ENCODE results near the gene IFIT1.
"Not testable (repeated sequence)": the region's sequence is repeated elsewhere in the genome, so short reads cannot be mapped to it uniquely, and the experiment has no call there.

The IFIT1 gene

DNA sequence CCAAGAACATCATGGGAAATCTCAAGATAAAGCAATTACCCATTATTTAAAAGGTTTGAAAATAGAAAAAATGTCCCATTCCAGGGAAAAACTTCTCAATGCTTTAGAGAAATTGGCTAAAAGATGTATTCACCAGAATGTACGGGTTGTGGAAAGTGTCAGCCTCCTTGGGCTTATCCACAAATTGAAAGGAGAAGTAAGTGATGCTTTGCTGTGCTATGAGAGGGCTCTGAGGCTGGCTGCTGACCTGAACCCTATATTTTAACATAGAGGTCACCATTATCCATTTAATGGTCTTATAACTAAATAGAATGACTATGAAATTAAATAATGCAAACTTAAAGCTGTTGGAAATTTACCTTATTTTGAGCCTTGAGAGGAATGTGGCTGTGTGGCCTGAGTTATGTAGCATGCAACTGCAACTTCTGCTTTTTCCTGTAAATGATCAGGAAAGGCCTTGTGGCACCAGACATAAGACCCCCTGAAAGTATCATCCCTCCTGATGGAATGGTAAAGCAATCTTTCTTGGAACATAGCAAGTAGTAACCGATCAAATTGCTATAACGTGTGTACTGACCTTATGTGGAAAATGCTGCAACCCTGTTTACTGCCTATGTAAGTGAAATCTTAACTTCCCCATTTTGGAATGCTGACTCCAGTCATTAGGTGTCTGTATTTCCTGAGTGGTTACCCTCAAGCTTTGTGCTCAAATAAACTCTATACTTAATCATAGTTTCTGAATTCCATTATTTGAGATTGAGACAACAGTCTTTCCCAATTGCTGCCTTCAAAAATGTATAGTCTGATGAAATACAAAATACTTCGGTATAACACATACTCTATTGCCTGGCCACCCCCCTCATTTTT lies 7.7 kb upstream of the IFIT1 start:
- no peak for DNase-seq (ENCODE audit: extremely low spot score)
- CTCF ChIA-PET, result interaction anchor here (1.2 to 1.9 kb wide), 5 partner anchors 8 to 167 kb away, joined by 3 to 17 read pairs (median 3); partner anchors contain the start of gene IFIT1
- POLR2A ChIA-PET, result no interaction called here
- TF ChIP-seq, protein P1, sequence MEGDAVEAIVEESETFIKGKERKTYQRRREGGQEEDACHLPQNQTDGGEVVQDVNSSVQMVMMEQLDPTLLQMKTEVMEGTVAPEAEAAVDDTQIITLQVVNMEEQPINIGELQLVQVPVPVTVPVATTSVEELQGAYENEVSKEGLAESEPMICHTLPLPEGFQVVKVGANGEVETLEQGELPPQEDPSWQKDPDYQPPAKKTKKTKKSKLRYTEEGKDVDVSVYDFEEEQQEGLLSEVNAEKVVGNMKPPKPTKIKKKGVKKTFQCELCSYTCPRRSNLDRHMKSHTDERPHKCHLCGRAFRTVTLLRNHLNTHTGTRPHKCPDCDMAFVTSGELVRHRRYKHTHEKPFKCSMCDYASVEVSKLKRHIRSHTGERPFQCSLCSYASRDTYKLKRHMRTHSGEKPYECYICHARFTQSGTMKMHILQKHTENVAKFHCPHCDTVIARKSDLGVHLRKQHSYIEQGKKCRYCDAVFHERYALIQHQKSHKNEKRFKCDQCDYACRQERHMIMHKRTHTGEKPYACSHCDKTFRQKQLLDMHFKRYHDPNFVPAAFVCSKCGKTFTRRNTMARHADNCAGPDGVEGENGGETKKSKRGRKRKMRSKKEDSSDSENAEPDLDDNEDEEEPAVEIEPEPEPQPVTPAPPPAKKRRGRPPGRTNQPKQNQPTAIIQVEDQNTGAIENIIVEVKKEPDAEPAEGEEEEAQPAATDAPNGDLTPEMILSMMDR (IDR thresholded peaks at IDR 0.05; ENCODE audit: control extremely low read depth, extremely low read depth, low read depth, missing control alignments), result no peak

DNA sequence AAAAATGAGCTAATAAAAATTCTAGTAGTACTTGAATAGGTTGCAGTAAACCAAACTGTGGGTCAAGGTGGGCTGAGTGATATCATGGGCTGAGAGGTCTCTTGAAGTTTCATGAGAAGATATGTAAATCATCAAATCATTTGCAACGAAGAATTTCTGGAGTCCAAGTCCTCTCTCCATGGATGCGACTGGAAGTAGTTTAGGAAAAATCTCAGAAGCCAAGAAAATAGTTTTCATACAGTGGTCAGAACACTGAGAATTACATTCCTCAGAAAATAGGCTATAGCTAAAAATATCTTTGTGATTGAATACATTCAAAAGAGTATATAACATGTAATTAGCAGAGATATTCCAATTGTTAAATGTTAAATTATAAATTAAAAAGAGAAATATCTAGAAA lies 3.6 kb upstream of the IFIT1 start:
- TF ChIP-seq, protein P1 (IDR thresholded peaks at IDR 0.05; ENCODE audit: control extremely low read depth, extremely low read depth, low read depth, missing control alignments), result no peak
- CTCF ChIA-PET, result interaction anchor here (1.1 to 4.7 kb wide), 7 partner anchors 9 to 131 kb away, joined by 4 to 24 read pairs (median 4); no protein-coding TSS in a partner anchor
- DNase-seq (ENCODE audit: extremely low spot score), result no peak
- POLR2A ChIA-PET, result no interaction called here

DNA sequence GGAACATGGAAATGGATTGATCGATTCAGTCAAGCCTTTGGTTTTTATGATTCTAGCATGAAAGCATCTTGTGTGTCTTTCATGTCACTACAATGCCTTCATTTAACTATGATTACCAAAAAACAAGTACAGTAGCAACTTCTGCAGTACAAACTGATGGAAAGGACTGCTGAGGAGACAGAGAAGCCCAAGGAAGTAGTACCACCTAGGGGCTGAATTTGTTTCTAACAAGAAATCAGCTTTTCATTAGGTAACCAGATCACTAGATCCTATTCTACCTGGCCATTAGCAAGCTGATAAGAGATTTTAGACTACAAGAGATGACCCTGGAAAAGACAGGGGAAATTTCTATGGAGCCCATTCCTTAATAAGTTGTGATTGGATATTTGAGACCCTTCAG lies 3.2 kb upstream of the IFIT1 start:
- ChIA-PET POLR2A (no interaction called here), CTCF (interaction anchor here (1.1 to 4.7 kb wide), 6 partner anchors 9 to 131 kb away, joined by 4 to 24 read pairs (median 4); no protein-coding TSS in a partner anchor)
- TF ChIP-seq, protein P1 (IDR thresholded peaks at IDR 0.05; ENCODE audit: control extremely low read depth, extremely low read depth, low read depth, missing control alignments), result peak; percentile 29
- DNase-seq (ENCODE audit: extremely low spot score), result peak; percentile 25

DNA sequence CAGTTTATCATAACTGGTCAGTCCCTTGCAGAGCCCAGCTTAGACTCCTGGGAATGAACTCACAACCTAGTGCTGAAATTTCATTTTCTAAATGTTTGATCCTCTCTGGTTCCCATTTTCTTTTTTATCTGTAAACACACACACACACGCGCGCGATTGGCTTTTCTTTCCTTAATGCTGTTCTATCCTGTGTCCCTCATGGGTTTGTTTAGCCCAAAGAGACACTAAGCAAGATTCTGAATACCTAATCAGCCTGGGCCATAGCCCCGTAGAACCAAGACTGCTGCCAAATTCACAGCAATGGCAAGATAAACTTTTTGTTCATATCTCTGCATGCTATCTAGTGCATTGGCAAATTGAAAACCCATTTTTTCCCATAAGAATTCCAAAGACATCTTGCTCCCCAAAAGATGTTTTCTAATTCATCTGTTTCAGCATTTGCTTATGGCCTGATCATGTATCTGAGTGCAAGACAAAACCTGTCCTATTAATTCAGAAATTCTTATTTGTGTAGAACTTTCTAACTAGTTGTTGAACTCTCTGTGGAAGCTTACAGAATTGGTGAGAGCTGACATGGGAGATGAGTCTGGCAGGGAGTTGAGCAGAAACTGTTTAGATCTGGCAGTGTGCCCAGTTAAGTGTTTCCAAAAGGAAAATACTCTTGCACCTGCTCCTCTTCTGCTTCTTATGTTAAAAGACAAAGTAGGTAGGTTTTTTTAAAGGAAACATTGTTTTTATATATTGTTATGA lies 1.8 kb upstream of the IFIT1 start:
- ChIA-PET CTCF (interaction anchor here (1.4 to 3.1 kb wide), 4 partner anchors 11 to 173 kb away, joined by 4 to 17 read pairs (median 4); no protein-coding TSS in a partner anchor), POLR2A (no interaction called here)
- no peak for DNase-seq (ENCODE audit: extremely low spot score)
- TF ChIP-seq, protein P1 (IDR thresholded peaks at IDR 0.05; ENCODE audit: control extremely low read depth, extremely low read depth, low read depth, missing control alignments), result no peak

GRCh38 chr10:89391226-89391576 lies 1.2 kb upstream of the IFIT1 start:
- DNase-seq (ENCODE audit: extremely low spot score); POLR2A ChIA-PET: not testable (repeated sequence)
- CTCF ChIA-PET, result interaction anchor here (1.4 to 3.1 kb wide), 2 partner anchors 22 to 174 kb away, joined by 4 to 17 read pairs; no protein-coding TSS in a partner anchor

DNA sequence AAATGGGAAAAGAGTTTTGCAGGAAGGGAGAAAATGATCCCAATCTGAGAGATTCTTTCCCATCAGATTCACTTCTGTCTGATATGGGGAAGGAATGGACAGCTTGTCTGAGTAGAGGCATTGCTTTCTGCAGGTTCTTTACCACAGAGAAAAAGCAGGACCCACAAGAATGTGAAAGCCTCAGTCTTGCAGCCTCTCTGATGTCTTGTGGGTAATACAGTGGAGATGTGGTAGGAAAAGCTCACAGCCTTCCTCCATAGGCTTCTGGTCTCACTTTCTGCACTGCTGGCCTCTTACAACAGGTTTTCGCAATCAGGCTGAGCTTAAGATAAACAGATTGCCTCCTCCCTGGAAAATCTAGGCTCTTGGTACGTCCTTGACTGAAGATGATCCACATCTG lies 551 bp downstream of the IFIT1 start:
- TF ChIP-seq, protein P1 (IDR thresholded peaks at IDR 0.05; ENCODE audit: control extremely low read depth, extremely low read depth, low read depth, missing control alignments), result no peak
- DNase-seq (ENCODE audit: extremely low spot score), result no peak
- CTCF ChIA-PET, result interaction anchor here (0.8 to 3.1 kb wide), 8 partner anchors 9 to 137 kb away, joined by 3 to 17 read pairs (median 4); partner anchors contain the start of gene IFIT5
- POLR2A ChIA-PET, result interaction anchor here (0.6 to 1.0 kb wide), 5 partner anchors 20 to 141 kb away, joined by 3 to 11 read pairs (median 4); partner anchors contain the start of genes IFIT5 and LIPA

All from GM10248 (cell line).